GM18507 (cell line): ENCODE measurements around the gene EIF4A3.
A peak's percentile ranks its signal among the peaks of the same experiment; 100 is the strongest.
"Not testable (repeated sequence)": the region's sequence is repeated elsewhere in the genome, so short reads cannot be mapped to it uniquely, and the experiment has no call there.

ENCODE experiments used
- DNase-seq: peaks from one replicate; pipeline ENCODE4 v3.0.0; 2011; ENCODE audit warnings: low read depth; ENCODE audit not compliant: insufficient read length; ENCODE audit errors: extremely low spot score
- FAIRE-seq: peaks from 2 replicates; lab custom pipeline; 2011; peaks lifted over from hg19 to GRCh38; lab: Jason Lieb, UNC

Gene EIF4A3

DNA sequence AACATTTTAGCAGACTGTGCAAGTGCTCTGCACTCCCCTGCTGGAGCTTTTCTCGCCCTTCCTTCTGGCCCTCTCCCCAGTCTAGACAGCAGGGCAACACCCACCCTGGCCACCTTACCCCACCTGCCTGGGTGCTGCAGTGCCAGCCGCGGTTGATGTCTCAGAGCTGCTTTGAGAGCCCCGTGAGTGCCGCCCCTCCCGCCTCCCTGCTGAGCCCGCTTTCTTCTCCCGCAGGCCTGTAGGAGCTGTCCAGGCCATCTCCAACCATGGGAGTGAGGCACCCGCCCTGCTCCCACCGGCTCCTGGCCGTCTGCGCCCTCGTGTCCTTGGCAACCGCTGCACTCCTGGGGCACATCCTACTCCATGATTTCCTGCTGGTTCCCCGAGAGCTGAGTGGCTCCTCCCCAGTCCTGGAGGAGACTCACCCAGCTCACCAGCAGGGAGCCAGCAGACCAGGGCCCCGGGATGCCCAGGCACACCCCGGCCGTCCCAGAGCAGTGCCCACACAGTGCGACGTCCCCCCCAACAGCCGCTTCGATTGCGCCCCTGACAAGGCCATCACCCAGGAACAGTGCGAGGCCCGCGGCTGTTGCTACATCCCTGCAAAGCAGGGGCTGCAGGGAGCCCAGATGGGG lies 42.5 kb downstream of the EIF4A3 start:
- DNase-seq, result no peak
- no peak for FAIRE-seq

DNA sequence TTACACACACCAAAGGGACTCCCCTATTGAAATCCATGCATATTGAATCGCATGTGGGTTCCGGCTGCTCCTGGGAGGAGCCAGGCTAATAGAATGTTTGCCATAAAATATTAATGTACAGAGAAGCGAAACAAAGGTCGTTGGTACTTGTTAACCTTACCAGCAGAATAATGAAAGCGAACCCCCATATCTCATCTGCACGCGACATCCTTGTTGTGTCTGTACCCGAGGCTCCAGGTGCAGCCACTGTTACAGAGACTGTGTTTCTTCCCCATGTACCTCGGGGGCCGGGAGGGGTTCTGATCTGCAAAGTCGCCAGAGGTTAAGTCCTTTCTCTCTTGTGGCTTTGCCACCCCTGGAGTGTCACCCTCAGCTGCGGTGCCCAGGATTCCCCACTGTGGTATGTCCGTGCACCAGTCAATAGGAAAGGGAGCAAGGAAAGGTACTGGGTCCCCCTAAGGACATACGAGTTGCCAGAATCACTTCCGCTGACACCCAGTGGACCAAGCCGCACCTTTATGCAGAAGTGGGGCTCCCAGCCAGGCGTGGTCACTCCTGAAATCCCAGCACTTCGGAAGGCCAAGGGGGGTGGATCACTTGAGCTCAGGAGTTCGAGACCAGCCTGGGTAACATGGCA lies 43.4 kb downstream of the EIF4A3 start:
- no peak for DNase-seq
- FAIRE-seq, result no peak

DNA sequence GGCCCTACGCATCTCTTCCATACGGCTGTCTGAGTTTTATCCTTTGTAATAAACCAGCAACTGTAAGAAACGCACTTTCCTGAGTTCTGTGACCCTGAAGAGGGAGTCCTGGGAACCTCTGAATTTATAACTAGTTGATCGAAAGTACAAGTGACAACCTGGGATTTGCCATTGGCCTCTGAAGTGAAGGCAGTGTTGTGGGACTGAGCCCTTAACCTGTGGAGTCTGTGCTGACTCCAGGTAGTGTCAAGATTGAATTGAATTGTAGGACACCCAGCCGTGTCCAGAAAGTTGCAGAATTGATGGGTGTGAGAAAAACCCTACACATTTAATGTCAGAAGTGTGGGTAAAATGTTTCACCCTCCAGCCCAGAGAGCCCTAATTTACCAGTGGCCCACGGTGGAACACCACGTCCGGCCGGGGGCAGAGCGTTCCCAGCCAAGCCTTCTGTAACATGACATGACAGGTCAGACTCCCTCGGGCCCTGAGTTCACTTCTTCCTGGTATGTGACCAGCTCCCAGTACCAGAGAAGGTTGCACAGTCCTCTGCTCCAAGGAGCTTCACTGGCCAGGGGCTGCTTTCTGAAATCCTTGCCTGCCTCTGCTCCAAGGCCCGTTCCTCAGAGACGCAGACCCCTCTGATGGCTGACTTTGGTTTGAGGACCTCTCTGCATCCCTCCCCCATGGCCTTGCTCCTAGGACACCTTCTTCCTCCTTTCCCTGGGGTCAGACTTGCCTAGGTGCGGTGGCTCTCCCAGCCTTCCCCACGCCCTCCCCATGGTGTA lies 44.1 kb downstream of the EIF4A3 start:
- DNase-seq, result no peak
- no peak for FAIRE-seq

DNA sequence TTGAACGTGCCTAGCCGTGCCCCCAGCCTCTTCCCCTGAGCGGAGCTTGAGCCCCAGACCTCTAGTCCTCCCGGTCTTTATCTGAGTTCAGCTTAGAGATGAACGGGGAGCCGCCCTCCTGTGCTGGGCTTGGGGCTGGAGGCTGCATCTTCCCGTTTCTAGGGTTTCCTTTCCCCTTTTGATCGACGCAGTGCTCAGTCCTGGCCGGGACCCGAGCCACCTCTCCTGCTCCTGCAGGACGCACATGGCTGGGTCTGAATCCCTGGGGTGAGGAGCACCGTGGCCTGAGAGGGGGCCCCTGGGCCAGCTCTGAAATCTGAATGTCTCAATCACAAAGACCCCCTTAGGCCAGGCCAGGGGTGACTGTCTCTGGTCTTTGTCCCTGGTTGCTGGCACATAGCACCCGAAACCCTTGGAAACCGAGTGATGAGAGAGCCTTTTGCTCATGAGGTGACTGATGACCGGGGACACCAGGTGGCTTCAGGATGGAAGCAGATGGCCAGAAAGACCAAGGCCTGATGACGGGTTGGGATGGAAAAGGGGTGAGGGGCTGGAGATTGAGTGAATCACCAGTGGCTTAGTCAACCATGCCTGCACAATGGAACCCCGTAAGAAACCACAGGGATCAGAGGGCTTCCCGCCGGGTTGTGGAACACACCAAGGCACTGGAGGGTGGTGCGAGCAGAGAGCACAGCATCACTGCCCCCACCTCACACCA lies 44.8 kb downstream of the EIF4A3 start:
- DNase-seq, result no peak
- FAIRE-seq, result no peak

DNA sequence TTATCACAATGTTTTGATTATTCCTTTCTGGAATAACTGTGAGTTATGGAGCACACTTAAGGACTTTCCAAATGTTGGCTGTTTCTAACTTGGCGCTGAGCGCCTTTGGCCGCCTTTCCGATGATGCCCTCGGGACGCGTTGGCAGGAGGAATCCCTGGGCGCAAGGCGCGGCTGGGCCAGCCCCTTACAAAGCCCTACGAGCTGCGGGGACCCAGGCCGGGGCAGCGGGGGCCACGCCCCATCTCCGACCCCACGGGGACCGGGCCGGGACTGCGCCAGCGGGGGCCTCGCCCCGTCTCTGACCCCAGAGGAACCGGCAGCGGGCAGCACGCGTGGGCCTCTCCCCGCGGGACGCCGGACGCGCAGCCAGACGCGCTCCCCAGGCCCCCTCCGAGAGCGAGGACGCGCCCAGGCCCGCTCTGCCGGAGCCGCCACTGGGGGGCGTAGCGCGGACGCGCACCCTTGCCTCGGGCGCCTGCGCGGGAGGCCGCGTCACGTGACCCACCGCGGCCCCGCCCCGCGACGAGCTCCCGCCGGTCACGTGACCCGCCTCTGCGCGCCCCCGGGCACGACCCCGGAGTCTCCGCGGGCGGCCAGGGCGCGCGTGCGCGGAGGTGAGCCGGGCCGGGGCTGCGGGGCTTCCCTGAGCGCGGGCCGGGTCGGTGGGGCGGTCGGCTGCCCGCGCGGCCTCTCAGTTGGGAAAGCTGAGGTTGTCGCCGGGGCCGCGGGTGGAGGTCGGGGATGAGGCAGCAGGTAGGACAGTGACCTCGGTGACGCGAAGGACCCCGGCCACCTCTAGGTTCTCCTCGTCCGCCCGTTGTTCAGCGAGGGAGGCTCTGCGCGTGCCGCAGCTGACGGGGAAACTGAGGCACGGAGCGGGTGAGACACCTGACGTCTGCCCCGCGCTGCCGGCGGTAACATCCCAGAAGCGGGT lies 45.6 kb downstream of the EIF4A3 start, which contains the start of gene GAA:
Gene GAA (plus strand): TSS at position 571 of the 935 bp plus-strand sequence. CDS start 3,006 bp downstream, outside the sequence.
- DNase-seq (peak; percentile 99), FAIRE-seq (peak; percentile 81)

DNA sequence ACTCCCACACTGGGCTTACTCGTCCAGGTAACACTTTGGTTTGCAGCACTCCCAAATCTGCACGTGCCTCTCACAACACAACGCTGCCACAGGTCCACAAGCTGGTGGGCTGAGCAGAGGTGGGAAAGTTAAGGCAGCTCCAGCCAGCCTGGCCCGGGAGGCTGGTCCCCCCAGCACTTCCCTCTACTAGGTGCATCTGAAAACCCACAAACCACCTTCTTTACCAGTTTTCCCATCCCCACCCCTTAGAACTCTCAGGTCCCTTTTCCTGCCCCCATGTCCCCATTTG lies 46.9 kb downstream of the EIF4A3 start:
- FAIRE-seq, result no peak
- DNase-seq, result no peak

DNA sequence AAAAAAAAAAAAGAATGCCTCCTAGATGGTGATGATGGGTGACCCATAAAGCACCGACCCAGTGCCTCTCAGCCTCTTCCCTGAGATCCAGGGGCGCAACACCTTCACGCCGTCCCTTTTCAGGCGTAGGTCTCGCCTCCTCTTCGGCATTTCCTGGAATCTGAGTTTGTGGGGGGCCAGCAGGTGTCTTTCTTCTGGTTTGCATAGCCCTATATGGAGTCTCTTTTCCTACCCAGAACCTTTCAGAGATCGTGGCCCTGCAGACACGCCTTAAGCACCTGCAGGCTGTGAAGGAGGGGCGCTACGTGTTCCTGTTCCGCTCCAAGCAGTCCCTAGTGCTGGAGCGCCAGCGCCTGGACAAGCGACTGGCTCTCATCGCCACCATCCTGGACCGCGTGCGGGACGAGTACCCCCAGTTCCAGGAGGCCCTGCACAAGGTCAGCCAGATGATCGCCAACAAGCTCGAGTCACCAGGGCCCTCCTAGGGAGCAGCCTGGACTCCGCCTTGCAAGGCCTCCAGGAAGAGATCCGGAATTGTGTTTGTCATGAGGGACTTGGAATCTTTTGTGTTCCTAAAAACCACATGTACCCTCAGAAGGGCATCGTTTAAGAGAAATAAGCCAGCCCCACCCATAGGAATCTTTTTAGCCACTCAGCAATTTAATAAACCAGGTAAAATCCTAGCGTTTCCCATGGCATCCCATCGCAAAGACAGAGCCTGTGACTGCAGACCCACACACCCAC lies 47.5 kb downstream of the EIF4A3 start:
- FAIRE-seq (no peak), DNase-seq (no peak)

DNA sequence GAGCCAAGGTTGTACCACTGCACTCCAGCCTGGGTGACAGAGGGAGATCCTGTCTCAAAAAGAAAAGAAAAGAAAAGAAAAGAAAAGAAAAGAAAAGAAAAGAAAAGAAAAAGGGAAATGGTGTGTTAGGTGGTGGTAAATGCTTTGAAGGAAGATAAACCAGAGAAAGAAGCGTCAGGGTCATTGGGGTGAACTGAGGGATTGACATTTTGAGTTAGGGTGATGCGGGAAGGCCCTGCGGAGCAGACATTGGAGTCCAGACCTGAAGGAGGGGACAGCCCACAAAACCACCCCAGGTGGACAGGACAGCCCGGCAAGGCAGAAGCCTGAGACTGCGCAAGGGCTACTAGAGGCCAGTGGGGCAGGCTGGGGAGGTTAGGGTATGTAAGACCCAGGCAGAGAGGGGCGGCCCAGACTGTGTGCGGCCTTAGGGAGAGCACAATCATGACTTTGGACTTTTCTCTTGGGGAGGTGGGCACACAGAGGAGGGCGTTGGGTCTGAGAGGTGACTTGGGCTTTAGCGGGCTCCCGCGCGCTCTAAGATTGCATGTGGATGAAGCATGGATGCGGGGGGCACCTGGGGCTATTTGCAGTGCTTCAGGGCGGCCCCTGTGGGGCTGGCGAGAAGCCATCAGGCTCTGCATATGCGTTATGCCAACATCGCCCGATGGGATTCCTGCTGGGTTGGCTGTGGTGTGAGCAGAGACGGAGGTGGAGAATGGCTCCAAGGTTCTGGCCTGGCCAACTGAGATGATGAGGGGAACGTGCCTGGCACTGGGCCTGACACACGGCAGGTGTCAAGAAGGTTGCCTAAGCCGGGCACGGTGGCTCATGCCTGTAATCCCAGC lies 48.9 kb downstream of the EIF4A3 start:
- FAIRE-seq (no peak), DNase-seq (no peak)

DNA sequence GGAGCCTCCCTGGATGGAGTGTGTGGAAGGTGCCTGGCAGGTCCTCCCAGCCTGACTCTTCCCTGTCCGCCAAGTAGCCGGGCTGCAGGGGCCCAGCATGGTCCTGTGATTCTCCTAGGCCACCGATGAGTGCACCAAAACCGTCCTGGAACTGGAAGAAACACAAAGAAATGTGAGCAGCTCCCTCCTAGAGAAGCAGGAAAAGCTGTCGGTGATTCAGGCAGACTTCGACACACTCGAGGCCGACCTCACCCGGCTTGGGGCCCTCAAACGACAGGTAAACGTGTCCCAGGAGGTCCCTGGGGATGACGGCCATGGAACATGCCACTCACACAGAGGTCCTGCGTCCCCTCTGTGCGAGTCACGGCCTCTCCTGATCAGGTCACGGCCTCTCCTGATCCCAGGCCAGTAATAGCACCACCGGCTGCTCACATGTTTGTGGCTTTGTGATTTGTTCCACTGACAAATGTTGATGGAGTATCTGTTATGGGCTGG lies 49.8 kb downstream of the EIF4A3 start:
- no peak for FAIRE-seq
- DNase-seq, result no peak

DNA sequence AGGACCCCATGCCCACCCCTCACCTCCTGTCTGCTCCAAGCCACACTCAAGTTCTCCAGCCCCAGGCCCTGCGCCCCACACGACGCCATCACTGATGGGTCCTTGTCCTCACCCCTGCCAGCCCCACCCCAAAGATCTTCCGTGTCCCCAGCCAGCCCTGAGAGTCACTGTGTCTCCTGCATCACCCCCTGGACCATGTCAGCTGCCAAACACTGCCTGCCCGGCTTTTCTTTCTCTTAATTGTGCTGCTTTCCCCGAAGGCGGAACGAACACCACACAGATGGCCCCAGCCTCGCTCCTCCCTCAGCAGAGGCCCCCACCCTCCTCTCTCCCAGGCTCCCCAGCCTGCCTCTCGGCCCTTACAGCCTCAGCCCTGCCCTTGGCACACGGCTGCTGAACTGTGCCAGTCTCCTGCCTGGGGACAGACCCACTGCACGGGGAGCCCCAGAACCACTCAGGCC lies 50.3 kb downstream of the EIF4A3 start:
- no peak for DNase-seq
- no peak for FAIRE-seq

DNA sequence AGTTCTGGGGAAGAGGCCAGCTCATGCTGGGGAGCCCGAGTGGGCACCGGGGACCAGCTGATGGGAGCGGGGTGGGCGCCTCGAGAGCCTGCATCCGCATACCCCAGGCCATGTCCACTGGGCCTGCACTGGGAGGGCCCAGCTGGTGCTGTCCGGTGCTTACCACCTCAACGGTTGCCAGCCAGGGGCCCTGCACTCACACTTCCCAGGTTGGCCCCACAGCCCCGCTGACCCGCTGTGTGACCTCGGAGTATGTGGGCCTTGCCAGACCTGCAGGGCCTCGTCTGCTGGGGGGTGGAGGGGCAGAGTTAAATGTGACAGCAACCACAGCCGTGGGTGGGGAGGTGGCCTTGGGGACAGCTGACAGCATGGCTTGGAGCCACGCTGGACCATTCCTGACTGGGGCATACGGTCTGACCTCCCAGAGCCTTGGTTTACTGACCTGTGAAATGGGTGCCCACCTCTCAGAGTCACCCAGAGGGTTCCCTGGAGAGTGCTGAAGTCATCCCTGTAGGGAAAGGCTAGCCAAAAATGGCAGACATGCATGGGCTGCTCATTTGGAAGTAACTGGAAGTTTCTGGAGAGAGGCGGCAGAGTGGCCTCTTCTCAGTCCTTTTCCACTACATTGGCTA lies 51.0 kb downstream of the EIF4A3 start:
- no peak for FAIRE-seq
- DNase-seq, result no peak

DNA sequence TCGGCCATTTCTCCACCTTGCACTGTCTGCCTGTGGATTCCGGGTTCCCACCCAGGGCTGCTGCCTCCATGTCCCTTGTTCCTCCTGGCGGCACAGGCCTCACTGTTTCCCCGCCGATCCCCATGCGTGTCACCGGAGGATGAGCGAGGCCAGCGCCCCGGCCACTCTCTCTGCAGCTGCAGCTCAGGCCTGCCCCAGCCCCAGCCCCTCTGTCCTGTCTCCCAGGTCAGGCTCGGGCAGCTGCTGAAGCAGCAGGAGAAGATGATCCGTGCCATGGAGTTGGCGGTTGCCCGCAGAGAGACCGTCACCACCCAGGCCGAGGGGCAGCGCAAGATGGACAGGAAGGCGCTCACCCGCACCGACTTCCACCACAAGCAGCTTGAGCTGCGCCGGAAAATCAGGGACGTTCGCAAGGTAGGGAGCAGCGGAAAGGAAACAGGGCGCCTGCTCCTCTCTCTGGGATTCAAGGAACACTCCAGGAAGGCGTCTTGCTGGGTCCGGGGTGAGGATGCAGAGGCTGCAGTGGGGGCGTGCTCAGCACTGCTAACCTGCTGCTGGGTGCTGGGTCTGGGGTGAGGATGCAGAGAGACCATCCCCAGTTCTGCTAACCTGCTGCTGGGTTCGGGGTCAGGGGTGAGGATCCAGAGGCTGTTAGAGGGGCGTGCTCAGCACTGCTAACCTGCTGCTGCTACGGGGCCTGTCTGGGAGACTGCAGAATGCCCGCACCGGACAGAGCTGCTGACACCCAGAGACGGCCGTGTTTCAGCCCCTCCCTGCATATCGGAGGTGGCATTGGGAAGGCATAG lies 51.7 kb downstream of the EIF4A3 start:
- FAIRE-seq, result no peak
- no peak for DNase-seq

DNA sequence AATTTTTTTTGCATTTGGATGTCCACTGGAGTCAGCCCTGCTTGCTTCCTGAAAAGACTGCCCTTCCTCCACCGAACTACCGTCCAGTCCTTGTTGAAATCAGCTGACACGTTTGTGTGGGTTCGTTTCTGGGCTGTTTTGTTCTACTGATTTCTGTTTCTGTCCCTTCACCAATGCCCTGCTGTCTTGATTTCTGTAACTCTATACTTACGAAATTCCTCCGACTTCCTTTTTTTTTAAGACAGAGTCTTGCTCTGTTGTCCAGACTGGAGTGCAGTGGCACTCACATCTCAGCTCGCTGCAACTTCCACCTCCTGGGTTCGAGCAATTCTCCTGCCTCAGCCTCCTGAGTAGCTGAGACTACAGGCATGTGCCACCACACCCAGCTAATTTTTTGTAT lies 54.0 kb downstream of the EIF4A3 start:
- no peak for FAIRE-seq
- DNase-seq, result no peak

DNA sequence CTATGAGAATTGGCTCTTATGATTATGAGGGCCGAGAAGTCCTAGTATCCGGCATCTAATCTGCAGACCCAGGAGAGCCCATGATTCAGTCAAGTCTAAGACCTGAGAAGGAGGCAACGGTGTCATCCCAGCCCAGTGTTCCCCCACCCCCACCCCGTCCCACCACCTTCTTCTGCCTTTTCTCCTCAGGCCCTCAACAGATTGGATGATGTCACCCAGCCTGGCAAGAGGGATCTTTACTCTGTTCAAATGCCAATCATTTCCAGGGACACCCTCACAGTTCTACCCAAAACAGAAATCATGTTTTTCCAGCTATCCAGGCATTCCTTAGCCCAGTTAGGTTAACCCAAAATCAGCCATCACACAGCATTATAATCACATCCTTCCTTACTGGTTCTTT lies 55.6 kb downstream of the EIF4A3 start:
- FAIRE-seq, result no peak

DNA sequence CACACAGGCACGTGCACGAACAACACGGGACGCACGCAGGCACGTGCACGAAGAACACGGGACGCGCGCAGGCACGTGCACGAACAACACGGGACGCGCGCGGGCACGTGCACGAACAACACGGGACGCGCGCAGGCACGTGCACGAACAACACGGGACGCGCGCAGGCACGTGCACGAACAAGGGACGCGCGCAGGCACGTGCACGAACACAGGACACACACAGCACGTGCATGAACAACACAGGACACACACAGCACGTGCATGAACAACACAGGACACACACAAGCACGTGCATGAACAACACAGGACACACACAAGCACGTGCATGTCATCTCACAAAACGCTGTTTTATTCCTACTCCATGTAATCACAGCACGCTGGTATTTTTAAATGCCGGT lies 56.8 kb downstream of the EIF4A3 start:
- not testable (repeated sequence) for FAIRE-seq, DNase-seq

More for the DNA sequence above, 55.6 kb downstream of the EIF4A3 start:
- DNase-seq, result no peak

DNA sequence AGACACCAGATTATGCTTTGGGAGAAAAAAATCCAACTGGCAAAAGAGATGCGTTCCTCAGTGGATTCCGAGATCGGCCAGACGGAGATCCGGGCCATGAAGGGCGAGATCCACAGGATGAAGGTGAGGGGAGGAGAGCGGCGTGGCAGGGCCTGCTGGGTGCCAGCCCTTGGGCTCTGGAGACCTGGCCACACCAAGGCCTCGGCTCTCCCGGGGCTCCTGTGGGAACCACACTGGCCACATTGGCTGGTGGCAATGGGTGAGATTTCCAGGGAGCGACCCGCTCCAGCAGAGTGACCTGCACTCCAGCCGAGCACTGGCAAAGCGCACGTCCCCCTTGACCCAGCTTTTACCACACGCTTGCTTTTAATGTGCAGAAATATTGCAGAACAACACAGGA lies 57.2 kb downstream of the EIF4A3 start:
- FAIRE-seq, result no peak
- DNase-seq, result no peak
